ENCODE results near the gene PRR22.
"Not testable (repeated sequence)": the region's sequence is repeated elsewhere in the genome, so short reads cannot be mapped to it uniquely, and the experiment has no call there.

The PRR22 gene

GRCh38 chr19:5749505-5749904 lies 35.0 kb downstream of the PRR22 start:
- no peak for DNase-seq

GRCh38 chr19:5748920-5749319 lies 35.6 kb downstream of the PRR22 start:
- DNase-seq, result not testable (repeated sequence)

GRCh38 chr19:5744999-5745398 lies 39.5 kb downstream of the PRR22 start:
- not testable (repeated sequence) for DNase-seq

- no peak for DNase-seq
These were observed 40.9 kb downstream of the PRR22 start for GRCh38 chr19:5743630-5744029.

- DNase-seq, result no peak
These were observed 42.5 kb downstream of the PRR22 start for GRCh38 chr19:5742051-5742450.

- DNase-seq, result no peak
These were observed 46.1 kb downstream of the PRR22 start for GRCh38 chr19:5738423-5738822.

GRCh38 chr19:5733172-5733571 lies 51.4 kb downstream of the PRR22 start:
- DNase-seq, result not testable (repeated sequence)

Measured in effector CD8-positive, alpha-beta T cell (primary cell).